Neuronal stem cell (in vitro differentiated cells): ENCODE results near the gene ST8SIA6.

Experiments used
- DNase-seq: peaks from one replicate; pipeline ENCODE4 v3.0.0-alpha.2; 2013; ENCODE audit warnings: low spot score
- H2AFZ ChIP-seq: one replicate; pipeline ENCODE4 v1.6.1; 2013; ENCODE audit warnings: mild to moderate bottlenecking, low read length, inconsistent platforms
- H2AK5ac ChIP-seq: 2 replicates; pipeline ENCODE4 v1.6.1; 2013; ENCODE audit warnings: low read depth, mild to moderate bottlenecking, inconsistent platforms, low read length, moderate library complexity, mixed read lengths
- H2BK120ac ChIP-seq: 2 replicates; pipeline ENCODE4 v1.6.1; 2013; ENCODE audit warnings: low read depth, mild to moderate bottlenecking, inconsistent platforms, low read length, moderate library complexity, mixed read lengths
- H2BK12ac ChIP-seq: one replicate; pipeline ENCODE4 v1.6.1; 2013; ENCODE audit warnings: low read length, inconsistent platforms
- H2BK15ac ChIP-seq: 2 replicates; pipeline ENCODE4 v1.6.1; 2013; ENCODE audit warnings: mild to moderate bottlenecking, low read length, inconsistent platforms, mixed read lengths
- H2BK5ac ChIP-seq: one replicate; pipeline ENCODE4 v1.6.1; 2013; ENCODE audit warnings: inconsistent platforms, mild to moderate bottlenecking, low read length, moderate library complexity
- H3K14ac ChIP-seq: one replicate; pipeline ENCODE4 v1.6.1; 2013; ENCODE audit warnings: low read length, inconsistent platforms
- H3K18ac ChIP-seq: 2 replicates; pipeline ENCODE4 v1.6.1; 2013; ENCODE audit warnings: low read length, inconsistent platforms
- H3K23ac ChIP-seq: 2 replicates; pipeline ENCODE4 v1.6.1; 2013; ENCODE audit warnings: low read depth, mild to moderate bottlenecking, mixed read lengths, low read length, inconsistent platforms; ENCODE audit not compliant: poor library complexity
- H3K27ac ChIP-seq: replicated peaks from 3 replicates; pipeline ENCODE4 v1.5.1; 2013; ENCODE audit warnings: low read length, inconsistent platforms
- H3K27me3 ChIP-seq, 3 experiments: 2 replicates each; pipeline ENCODE4 v1.6.1; 2013; ENCODE audit warnings: low read length in 3 of 3, mild to moderate bottlenecking in 2 of 3, inconsistent platforms in 1 of 3, low read depth in 1 of 3, mixed read lengths in 1 of 3, moderate library complexity in 1 of 3; ENCODE audit not compliant: control insufficient read depth in 3 of 3, insufficient read depth in 3 of 3
- H3K36me3 ChIP-seq, 2 donors: replicated peaks in 1 of 2; 2 replicates each; pipeline ENCODE4 v1.6.1; 2013; ENCODE audit warnings: low read length in 2 of 2; ENCODE audit not compliant: control insufficient read depth in 2 of 2, insufficient read depth in 2 of 2
- H3K4ac ChIP-seq: 2 replicates; pipeline ENCODE4 v1.6.1; 2013; ENCODE audit warnings: inconsistent platforms, mild to moderate bottlenecking, low read length, moderate library complexity
- H3K4me1 ChIP-seq, 2 donors: 1 replicate in 1 of 2; 2 replicates in 1 of 2; pipeline ENCODE4 v1.6.1; 2013; ENCODE audit warnings: low read length in 2 of 2, low read depth in 1 of 2; ENCODE audit not compliant: control insufficient read depth in 2 of 2, insufficient read depth in 1 of 2
- H3K4me2 ChIP-seq: one replicate; pipeline ENCODE4 v1.6.1; 2013; ENCODE audit warnings: mild to moderate bottlenecking, low read length, inconsistent platforms; ENCODE audit not compliant: insufficient read depth, poor library complexity, severe bottlenecking
- H3K4me3 ChIP-seq, 2 donors: 2 replicates each; pipeline ENCODE4 v1.5.1; 2013; ENCODE audit warnings: low read length in 2 of 2, mild to moderate bottlenecking in 2 of 2, inconsistent platforms in 1 of 2, moderate library complexity in 1 of 2
- H3K79me1 ChIP-seq: one replicate; pipeline ENCODE4 v1.6.1; 2013; ENCODE audit warnings: low read depth, mild to moderate bottlenecking, inconsistent platforms, low read length, moderate library complexity
- H3K9ac ChIP-seq: one replicate; pipeline ENCODE4 v1.6.1; 2013; ENCODE audit warnings: mild to moderate bottlenecking, low read depth, low read length, inconsistent platforms; ENCODE audit not compliant: poor library complexity
- H3K9me3 ChIP-seq, 2 donors: replicated peaks in 1 of 2; 2 replicates each; pipeline versions ENCODE3 to v1.6.1; 2013; ENCODE audit warnings: low read length in 2 of 2, mild to moderate bottlenecking in 2 of 2, inconsistent platforms in 1 of 2, low read depth in 1 of 2, mixed read lengths in 1 of 2, moderate library complexity in 1 of 2; ENCODE audit not compliant: control insufficient read depth in 2 of 2, insufficient read depth in 1 of 2
- H4K8ac ChIP-seq: one replicate; pipeline ENCODE4 v1.6.1; 2013; ENCODE audit warnings: low read depth, mild to moderate bottlenecking, inconsistent platforms, low read length, moderate library complexity
- H4K91ac ChIP-seq: one replicate; pipeline ENCODE4 v1.6.1; 2013; ENCODE audit warnings: low read length, low read depth, mild to moderate bottlenecking, inconsistent platforms; ENCODE audit not compliant: poor library complexity
- WGBS, 2 donors: extraction: QIAGEN DNeasy Blood & Tissue Kit; methylation state at CpG; one replicate each; pipeline ENCODE4 v1.1.7; 2013; ENCODE audit warnings: missing lambda C conversion rate in 2 of 2, mixed read lengths in 1 of 2; ENCODE audit not compliant: insufficient read length in 2 of 2, insufficient replicate concordance in 1 of 2; ENCODE audit errors: extremely low coverage in 2 of 2; 5-methylcytosine and 5-hydroxymethylcytosine counted together

Gene ST8SIA6

DNA sequence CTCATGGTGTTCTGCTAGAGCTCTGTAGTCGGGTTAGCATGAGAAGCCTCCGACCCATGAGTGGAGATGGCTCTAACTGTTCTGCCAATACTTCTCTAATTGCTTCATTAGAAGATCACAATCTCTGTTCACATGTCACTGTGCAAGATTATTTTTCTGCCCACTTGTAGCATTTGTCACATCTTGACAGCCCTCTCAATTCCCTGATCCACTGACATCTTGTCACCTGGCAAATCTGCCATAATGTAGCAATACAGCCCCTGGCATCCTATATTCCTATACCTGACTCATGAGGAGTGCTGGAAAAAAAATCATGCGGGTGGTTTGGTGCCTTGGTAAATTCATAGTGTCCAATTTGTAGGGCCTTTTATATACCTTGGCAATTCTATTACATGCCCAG lies 58.4 kb downstream of the ST8SIA6 start:
- Histone ChIP-seq H3K18ac (no peak overlapping the region), H2BK15ac (no peak overlapping the region), H3K4ac (no peak overlapping the region), H2BK5ac (no peak overlapping the region), H3K4me1 (no peaks in the 10 kb centered on the region), H4K8ac (no peak overlapping the region), H3K79me1 (no peaks in the 10 kb centered on the region), H3K9ac (no peak overlapping the region), H2BK120ac (no peak overlapping the region), H2AK5ac (no peak overlapping the region), H3K9me3 (no peaks in the 10 kb centered on the region), H2BK12ac (no peak overlapping the region), H4K91ac (no peak overlapping the region), H2AFZ (no peak overlapping the region), H3K4me3 (no peak overlapping the region), H3K27ac (no peak overlapping the region), H3K14ac (no peak overlapping the region), H3K23ac (no peak overlapping the region), H3K27me3 (no peaks in the 10 kb centered on the region), H3K36me3 (no peaks in the 10 kb centered on the region), H3K4me2 (no peak overlapping the region)
- no peak for DNase-seq
- no CpG with 5 or more reads among the region's 3 CpGs for WGBS, 2 donors

DNA sequence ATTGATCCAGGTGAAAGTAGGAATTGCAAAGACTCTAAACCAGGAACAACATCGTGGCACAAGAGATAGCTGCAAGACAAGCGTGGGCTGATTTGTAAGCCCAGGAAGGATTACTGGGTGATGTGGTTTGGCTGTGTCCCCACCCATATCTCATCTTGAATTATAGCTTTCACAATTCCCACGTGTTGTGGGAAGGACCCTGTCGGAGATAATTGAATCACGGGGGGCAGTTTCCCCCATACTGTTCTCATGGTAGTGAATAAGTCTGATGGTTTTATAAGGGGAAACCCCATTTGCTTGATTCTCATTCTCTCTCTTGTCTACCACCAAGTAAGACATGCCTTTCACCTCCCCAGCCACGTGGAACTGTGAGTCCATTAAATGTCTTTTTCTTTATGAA lies 59.5 kb downstream of the ST8SIA6 start:
- no CpG with 5 or more reads among the region's 6 CpGs for WGBS, 2 donors

DNA sequence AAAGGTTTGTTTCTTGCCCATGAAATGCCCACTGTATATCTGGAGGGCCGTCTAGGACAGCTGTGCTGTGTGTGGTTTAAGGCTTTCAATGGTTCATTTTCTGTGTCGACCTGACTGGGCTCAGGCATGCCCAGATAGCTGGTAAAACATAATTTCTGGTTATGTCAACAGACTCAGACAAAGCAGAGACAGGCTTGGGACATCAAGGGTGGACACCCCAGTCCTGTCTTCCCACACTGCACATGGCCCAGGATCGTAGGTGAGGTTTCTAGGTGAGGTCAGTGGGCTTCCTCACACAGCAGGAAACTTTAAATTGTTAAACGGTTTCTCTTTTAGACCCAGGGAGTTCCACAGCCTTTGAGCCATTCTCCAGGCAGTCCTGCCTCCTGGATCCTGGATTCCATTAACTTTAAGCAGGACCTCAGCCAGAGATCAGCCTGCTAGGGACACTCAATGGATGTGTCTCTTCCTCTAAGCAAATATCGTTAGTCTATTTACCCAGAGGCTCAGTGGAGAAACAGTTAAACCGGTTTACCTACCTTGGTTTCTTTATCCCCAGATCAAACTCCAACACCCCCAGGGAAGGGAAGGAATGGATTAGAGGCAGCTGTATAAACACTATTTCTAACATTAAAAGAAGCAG lies 66.4 kb downstream of the ST8SIA6 start:
- WGBS, 2 donors: no CpG with 5 or more reads among the region's 6 CpGs
- Histone ChIP-seq H3K79me1 (no peaks in the 10 kb centered on the region), H2BK15ac (no peak overlapping the region), H2BK120ac (no peak overlapping the region), H2BK12ac (no peak overlapping the region), H2BK5ac (no peak overlapping the region), H3K4me1 (peaks cover 0 to 2% of the 10 kb centered on the region in 2 donors), H3K9ac (no peak overlapping the region), H2AK5ac (no peak overlapping the region), H3K27ac (no peak overlapping the region), H3K4ac (no peak overlapping the region), H3K4me3 (no peak overlapping the region), H3K23ac (no peak overlapping the region), H3K27me3 (no peaks in the 10 kb centered on the region), H4K91ac (no peak overlapping the region), H4K8ac (no peak overlapping the region), H3K14ac (no peak overlapping the region), H3K36me3 (no peaks in the 10 kb centered on the region), H2AFZ (no peak overlapping the region), H3K18ac (no peak overlapping the region), H3K9me3 (peaks cover 0 to 2% of the 10 kb centered on the region in 2 donors), H3K4me2 (no peak overlapping the region)
- DNase-seq: no peak

More for the DNA sequence above, 59.5 kb downstream of the ST8SIA6 start:
- Histone ChIP-seq H3K14ac (no peak overlapping the region), H2AK5ac (no peak overlapping the region), H2BK15ac (no peak overlapping the region), H3K4me3 (no peak overlapping the region), H2BK120ac (no peak overlapping the region), H4K8ac (no peak overlapping the region), H3K18ac (no peak overlapping the region), H3K9me3 (no peaks in the 10 kb centered on the region), H3K79me1 (no peaks in the 10 kb centered on the region), H3K23ac (no peak overlapping the region), H2BK5ac (no peak overlapping the region), H3K4me2 (no peak overlapping the region), H3K9ac (no peak overlapping the region), H3K27ac (no peak overlapping the region), H3K4ac (no peak overlapping the region), H4K91ac (no peak overlapping the region), H3K36me3 (no peaks in the 10 kb centered on the region), H3K4me1 (no peaks in the 10 kb centered on the region), H3K27me3 (no peaks in the 10 kb centered on the region), H2BK12ac (no peak overlapping the region), H2AFZ (no peak overlapping the region)
- DNase-seq: no peak

DNA sequence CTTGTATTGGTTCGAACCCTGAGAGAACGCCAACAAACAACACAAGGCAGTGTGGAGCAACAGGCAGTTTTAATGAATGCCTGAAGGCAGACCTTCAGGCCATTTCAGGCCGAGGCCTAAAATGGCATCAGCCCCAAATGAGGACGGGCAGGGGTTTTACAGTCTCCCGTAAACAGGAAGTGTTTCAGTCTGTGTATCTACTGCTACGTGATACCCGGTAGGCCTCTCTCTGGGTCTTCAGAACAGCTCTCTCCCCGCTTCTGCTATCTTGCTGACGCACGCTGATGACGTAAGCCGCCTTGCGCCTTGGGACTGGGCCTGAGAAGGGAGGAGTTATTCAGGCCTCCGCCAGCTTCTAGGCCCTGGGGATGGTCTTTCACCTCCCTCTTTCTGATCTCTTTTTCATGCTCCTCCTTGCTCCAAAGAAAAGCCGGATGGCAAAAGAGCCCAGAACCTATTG lies 67.7 kb downstream of the ST8SIA6 start:
- no peak for DNase-seq
- peak overlapping the region; percentile 56 for H2AFZ ChIP-seq
- no peak overlapping the region for H3K23ac ChIP-seq
- H3K4ac ChIP-seq: no peak overlapping the region
- H3K9ac ChIP-seq: no peak overlapping the region
- no peak overlapping the region for H4K8ac ChIP-seq
- no peak overlapping the region for H2BK12ac ChIP-seq
- H3K79me1 ChIP-seq: no peaks in the 10 kb centered on the region
- WGBS, 2 donors: no CpG with 5 or more reads among the region's 15 CpGs
- no peaks in the 10 kb centered on the region for H3K27me3 ChIP-seq
- H2BK120ac ChIP-seq: no peak overlapping the region
- H3K27ac ChIP-seq: no peak overlapping the region
- no peak overlapping the region for H3K14ac ChIP-seq
- H3K4me2 ChIP-seq: no peak overlapping the region
- no peak overlapping the region for H2BK5ac ChIP-seq
- H2BK15ac ChIP-seq: no peak overlapping the region
- peaks cover 0 to 2% of the 10 kb centered on the region in 2 donors for H3K9me3 ChIP-seq
- no peak overlapping the region for H3K4me3 ChIP-seq
- no peak overlapping the region for H4K91ac ChIP-seq
- H3K4me1 ChIP-seq: peaks cover 0 to 2% of the 10 kb centered on the region in 2 donors
- H2AK5ac ChIP-seq: no peak overlapping the region
- no peaks in the 10 kb centered on the region for H3K36me3 ChIP-seq
- H3K18ac ChIP-seq: no peak overlapping the region
